Activated CD4-positive, alpha-beta T cell treated with anti-CD3 and anti-CD28 coated beads for 1 hour (primary cell): ENCODE measurements around the gene SPTLC1.

Source experiments
- DNase-seq: peaks from one replicate; pipeline ENCODE4 v3.0.0-alpha.2; 2020

SPTLC1 gene

GRCh38 chr9:92071634-92072033, 43.6 kb downstream of the SPTLC1 start:
- DNase-seq: no peak

GRCh38 chr9:92066168-92066567, 49.0 kb downstream of the SPTLC1 start:
- no peak for DNase-seq

GRCh38 chr9:92064711-92065110, 50.5 kb downstream of the SPTLC1 start:
- DNase-seq: no peak

GRCh38 chr9:92061184-92061583, 54.0 kb downstream of the SPTLC1 start:
- DNase-seq: no peak

- no peak for DNase-seq
Measured at GRCh38 chr9:92059661-92060060, 55.6 kb downstream of the SPTLC1 start.

GRCh38 chr9:92058723-92059444, 56.3 kb downstream of the SPTLC1 start:
- DNase-seq: no peak

- DNase-seq: no peak
Measured at GRCh38 chr9:92058026-92058425, 57.2 kb downstream of the SPTLC1 start.

GRCh38 chr9:92057226-92057625, 58.0 kb downstream of the SPTLC1 start:
- DNase-seq: no peak

GRCh38 chr9:92055624-92056023, 59.6 kb downstream of the SPTLC1 start:
- no peak for DNase-seq

GRCh38 chr9:92048924-92049625, 66.1 kb downstream of the SPTLC1 start:
- DNase-seq: no peak

GRCh38 chr9:92047500-92047899, 67.7 kb downstream of the SPTLC1 start:
- DNase-seq: no peak

- DNase-seq: no peak
Measured at GRCh38 chr9:92046676-92047075, 68.5 kb downstream of the SPTLC1 start.

GRCh38 chr9:92044936-92045335, 70.3 kb downstream of the SPTLC1 start:
- no peak for DNase-seq

GRCh38 chr9:92043002-92043401, 72.2 kb downstream of the SPTLC1 start:
- DNase-seq: no peak

- DNase-seq: no peak
Measured at GRCh38 chr9:92042260-92042659, 73.0 kb downstream of the SPTLC1 start.

- DNase-seq: no peak
Measured at GRCh38 chr9:92036756-92037155, 78.5 kb downstream of the SPTLC1 start.

- no peak for DNase-seq
Measured at GRCh38 chr9:92036411-92036746, 78.8 kb downstream of the SPTLC1 start.

GRCh38 chr9:92035687-92036410, 79.4 kb downstream of the SPTLC1 start:
- no peak for DNase-seq

GRCh38 chr9:92035146-92035545, 80.1 kb downstream of the SPTLC1 start:
- no peak for DNase-seq

GRCh38 chr9:92033991-92034390, 81.2 kb downstream of the SPTLC1 start:
- no peak for DNase-seq

GRCh38 chr9:92033307-92033706, 81.9 kb downstream of the SPTLC1 start:
- DNase-seq: no peak

GRCh38 chr9:92032891-92033290, 82.3 kb downstream of the SPTLC1 start:
- DNase-seq: no peak

- DNase-seq: no peak
Measured at GRCh38 chr9:92030367-92030766, 84.8 kb downstream of the SPTLC1 start.

GRCh38 chr9:92029553-92029952, 85.7 kb downstream of the SPTLC1 start:
- no peak for DNase-seq
